GM21576 (cell line): ENCODE measurements around the gene APPBP2.
"Not testable (repeated sequence)": the region's sequence is repeated elsewhere in the genome, so short reads cannot be mapped to it uniquely, and the experiment has no call there.

ENCODE experiments used
- ATAC-seq: cut with Tn5 transposase; IDR thresholded peaks from one replicate; pipeline ENCODE4 v1.9.1; 2021; ENCODE audit warnings: mild to moderate bottlenecking, moderate library complexity; ENCODE audit not compliant: unreplicated experiment

The APPBP2 gene

GRCh38 chr17:60525685-60526514 is at the start of gene APPBP2:
Gene APPBP2 (minus strand): TSS chr17:60526242. CDS start chr17:60525931, 311 bp downstream.
- ATAC-seq, result peak; percentile 89

GRCh38 chr17:60573236-60574051 is 47.4 kb upstream of the APPBP2 start:
- no peak for ATAC-seq

GRCh38 chr17:60565233-60565632 is 39.2 kb upstream of the APPBP2 start:
- no peak for ATAC-seq

- ATAC-seq, result no peak
Observed at GRCh38 chr17:60563743-60564142, 37.7 kb upstream of the APPBP2 start.

- no peak for ATAC-seq
Observed at GRCh38 chr17:60562421-60562820, 36.4 kb upstream of the APPBP2 start.

GRCh38 chr17:60560860-60561257 is 34.8 kb upstream of the APPBP2 start:
- ATAC-seq, result no peak

GRCh38 chr17:60559995-60560859 is 34.2 kb upstream of the APPBP2 start:
- ATAC-seq, result no peak

GRCh38 chr17:60559659-60559994 is 33.6 kb upstream of the APPBP2 start:
- ATAC-seq, result no peak

GRCh38 chr17:60557805-60558204 is 31.8 kb upstream of the APPBP2 start:
- no peak for ATAC-seq

GRCh38 chr17:60555786-60556185 is 29.7 kb upstream of the APPBP2 start:
- ATAC-seq, result no peak

- no peak for ATAC-seq
Observed at GRCh38 chr17:60554377-60554788, 28.3 kb upstream of the APPBP2 start.

- ATAC-seq, result not testable (repeated sequence)
Observed at GRCh38 chr17:60552255-60552654, 26.2 kb upstream of the APPBP2 start.

- no peak for ATAC-seq
Observed at GRCh38 chr17:60548990-60549389, 22.9 kb upstream of the APPBP2 start.

- no peak for ATAC-seq
Observed at GRCh38 chr17:60545465-60546191, 19.6 kb upstream of the APPBP2 start.

GRCh38 chr17:60542071-60542470 is 16.0 kb upstream of the APPBP2 start:
- ATAC-seq, result no peak

- ATAC-seq, result no peak
Observed at GRCh38 chr17:60540460-60540859, 14.4 kb upstream of the APPBP2 start.

GRCh38 chr17:60539807-60540206 is 13.8 kb upstream of the APPBP2 start:
- no peak for ATAC-seq

GRCh38 chr17:60538726-60539125 is 12.7 kb upstream of the APPBP2 start:
- no peak for ATAC-seq

- no peak for ATAC-seq
Observed at GRCh38 chr17:60535382-60536279, 9.6 kb upstream of the APPBP2 start.
